NCI-H187 treated with DMSO at 0.1 percent for 48 hours (cell line): ENCODE results near the gene NHLRC4.

ENCODE experiments used
- DNase-seq: peaks from one replicate; lab custom pipeline; 2025; lab: John Stamatoyannopoulos, UW

Gene NHLRC4

DNA sequence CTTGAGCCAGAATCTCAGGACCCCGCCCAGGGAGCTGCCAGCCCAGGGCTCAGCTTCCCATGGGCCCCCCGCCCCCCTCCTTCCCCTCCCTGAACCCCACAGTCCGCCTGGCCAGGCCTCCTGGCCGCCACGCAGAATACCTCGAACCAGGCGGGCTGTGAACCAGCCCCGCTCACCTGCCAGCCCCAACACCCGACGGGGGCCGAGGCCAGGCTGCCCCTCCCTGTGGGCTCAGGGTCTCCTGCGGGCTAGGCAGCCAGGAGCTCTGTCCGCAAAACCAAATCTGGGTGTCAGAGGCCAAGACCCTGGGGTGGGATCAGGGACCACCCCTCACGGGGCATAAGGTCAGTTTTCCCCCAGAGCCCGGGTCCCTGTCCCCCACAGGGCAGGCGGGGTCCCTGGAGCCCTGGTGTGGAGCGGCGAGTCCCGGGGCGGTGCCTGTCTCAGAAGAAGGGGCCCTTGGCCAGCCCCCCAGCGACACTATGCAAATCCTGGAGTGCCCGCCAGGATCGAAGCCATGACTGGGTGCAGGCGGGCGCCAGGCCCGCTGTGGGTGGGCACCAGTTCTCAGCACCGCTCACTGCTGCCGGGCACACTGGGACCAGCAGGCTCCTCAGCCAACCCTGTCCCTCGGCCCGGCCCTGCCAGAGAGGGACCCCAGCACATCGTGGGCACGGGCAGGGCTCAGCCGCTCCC, 13.1 kb upstream of the NHLRC4 start:
- no peak for DNase-seq

DNA sequence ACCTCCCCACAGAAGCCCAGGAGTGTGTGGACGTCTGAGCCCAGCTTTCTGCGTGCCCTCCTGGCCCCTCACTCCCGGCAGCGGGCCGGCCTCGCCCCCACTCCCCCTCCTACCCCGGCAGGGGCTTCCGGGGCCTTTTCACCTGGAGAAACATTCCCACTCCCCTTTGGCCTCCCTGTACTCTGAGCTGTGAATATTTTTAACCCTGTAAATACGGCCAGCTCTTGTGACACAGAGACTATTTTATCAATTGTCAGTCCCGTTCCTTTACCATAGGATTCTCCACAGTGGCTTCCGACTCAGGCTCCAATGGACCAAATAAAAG, 12.5 kb upstream of the NHLRC4 start:
- DNase-seq, result no peak

DNA sequence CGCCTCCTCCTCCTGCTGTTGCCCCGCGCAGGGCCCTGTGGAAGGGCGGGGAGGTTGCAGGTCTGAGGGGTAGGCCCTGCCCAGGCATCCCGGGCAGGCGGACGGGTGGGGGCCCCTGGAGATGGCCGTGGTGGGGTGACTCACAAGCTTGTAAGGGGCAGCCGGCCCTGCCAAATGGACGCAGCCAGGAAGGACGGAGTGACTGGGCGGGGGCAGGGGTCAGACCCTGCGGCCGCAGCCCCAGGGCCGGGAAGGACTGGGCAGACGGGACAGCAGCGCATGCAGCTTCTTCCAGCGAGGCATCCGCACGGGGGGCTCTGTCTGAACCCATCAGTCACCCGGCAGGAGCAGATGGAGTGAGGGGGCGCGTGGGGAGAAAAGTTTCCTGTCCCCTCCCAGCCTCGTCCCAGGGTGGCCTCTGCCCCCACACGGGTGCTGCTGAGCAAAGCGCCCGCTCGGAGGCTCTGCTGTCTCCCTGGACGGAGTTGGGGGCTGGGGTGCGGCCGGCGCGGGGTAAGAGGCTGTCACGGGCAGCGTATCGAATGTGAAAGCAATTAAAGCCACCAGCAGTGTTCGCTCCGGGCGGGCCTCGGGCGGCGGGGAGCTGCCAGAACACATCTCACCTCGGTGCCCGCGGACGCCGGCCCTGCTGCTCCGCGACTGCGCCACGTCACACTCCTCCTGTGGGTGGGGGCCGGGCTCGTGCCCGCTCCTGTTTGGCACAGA, 12.0 kb upstream of the NHLRC4 start:
- DNase-seq, result no peak

DNA sequence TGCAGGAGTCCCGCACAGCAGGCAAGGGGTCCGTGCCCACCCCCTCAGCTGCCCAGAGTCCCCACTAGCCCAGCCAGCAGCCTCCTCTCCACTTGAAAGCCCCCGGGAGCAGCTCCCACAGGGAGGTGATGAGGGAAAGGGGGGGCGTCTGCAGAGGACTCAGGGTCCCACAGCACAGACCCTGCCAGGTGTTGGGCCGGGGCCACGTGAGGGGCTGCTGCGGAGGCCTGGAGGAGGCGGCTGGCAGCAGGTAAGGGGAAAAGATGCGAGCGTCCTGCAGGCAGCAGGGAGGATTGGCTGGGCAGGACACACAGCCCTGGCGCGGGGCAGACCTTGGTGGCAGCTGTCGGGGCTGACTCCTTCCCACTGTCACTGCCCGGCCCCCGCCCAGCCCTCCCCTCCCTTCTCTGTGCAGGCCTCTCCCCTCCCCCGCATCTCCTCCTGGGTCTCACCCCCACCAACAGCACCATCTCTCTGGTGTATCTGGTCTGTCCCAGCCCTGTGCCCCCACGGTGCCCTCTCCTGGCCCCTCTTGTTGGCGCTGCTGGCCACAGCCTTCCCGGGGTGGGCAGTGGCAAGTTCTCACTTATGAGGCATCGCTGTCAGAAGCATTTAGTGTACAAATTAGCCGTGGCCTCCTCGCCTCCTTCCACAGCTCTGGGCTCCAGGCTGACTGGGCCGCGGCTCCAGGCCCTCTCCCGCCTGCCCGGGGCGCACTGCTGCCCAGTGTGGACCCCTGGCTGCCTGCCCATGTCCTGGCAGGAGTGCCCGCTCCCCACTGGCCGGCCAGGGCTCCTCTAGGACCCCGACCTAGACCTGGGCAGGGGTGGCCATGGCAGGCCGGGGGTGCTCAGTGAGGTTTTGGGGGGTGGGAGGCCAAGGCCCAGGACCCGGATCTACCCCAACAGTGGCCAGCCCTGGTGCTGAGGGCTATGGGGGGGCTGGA, 11.0 kb upstream of the NHLRC4 start:
- no peak for DNase-seq

DNA sequence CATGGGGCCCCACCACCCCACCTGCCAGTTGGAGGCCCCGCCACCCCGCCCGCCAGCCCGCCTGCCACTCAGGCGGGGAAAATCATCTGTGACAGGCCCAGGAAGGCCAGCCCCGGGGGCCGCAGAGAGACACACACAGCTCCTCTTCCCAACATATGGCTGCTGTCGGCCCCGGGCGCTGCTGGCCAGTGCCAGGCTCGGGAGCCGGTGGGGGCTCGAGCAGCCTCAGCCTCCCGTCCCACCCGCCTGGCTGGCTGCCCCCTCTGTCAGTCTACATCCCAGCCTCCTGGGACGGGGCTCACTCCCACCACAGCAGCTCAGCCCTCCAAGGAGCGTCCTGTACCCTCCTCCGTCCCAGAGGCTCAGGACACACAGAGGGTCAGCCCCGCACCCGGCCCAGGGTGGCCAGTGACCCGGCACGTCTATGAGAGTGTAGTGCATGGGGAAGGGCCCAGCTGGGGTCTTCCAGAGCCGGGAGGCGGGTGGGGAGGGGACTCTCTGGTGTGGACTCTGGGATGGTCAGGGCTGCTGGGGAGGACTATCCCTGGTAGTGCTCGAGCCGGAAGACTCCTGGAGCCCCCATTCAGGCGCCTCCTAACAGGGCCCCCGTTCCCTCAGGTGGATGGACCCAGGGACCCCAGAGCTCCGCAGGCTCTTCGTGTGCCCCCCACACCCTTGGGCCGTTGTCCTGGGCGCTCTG, 10.2 kb upstream of the NHLRC4 start:
- DNase-seq, result no peak

DNA sequence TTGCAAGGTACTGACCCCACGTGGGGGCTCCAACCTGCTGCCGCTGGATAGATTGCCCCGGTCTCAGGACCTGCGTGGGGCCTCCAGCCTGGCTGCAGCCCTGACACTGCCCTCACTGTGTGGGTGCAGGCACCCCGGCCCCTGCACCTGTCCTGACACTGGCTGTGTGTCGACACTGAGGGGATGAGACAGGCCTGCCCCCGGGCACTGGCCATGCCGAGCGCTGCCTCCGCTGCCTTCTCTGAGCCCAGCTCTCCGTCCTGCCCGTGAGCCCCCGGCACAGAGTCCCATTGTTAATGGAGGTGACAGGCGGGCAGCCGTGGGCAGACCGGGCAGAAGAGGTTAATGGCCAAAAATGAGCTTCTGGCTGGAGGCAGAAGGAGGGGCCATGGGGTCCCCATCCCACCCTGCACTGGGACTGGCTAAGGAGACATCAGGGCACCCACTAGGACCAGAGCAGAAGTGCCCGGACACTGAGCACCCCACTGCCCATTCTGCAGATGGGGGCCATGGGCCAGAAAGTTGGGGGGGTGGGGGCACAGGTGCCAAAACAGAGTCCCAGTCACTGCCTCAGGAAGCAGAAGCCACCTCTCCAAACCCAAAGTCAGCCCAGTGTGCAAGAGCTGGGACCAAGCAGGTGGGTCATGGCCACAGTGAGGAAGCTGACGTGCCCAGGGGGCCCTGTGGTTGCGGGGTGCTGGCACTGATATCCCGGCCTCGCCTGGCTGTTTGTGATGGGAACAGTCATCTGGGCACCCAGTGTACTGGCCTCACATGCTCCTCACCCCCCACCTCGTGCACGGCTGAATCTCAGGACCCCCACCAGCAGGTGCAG, 9.1 kb upstream of the NHLRC4 start:
- no peak for DNase-seq

DNA sequence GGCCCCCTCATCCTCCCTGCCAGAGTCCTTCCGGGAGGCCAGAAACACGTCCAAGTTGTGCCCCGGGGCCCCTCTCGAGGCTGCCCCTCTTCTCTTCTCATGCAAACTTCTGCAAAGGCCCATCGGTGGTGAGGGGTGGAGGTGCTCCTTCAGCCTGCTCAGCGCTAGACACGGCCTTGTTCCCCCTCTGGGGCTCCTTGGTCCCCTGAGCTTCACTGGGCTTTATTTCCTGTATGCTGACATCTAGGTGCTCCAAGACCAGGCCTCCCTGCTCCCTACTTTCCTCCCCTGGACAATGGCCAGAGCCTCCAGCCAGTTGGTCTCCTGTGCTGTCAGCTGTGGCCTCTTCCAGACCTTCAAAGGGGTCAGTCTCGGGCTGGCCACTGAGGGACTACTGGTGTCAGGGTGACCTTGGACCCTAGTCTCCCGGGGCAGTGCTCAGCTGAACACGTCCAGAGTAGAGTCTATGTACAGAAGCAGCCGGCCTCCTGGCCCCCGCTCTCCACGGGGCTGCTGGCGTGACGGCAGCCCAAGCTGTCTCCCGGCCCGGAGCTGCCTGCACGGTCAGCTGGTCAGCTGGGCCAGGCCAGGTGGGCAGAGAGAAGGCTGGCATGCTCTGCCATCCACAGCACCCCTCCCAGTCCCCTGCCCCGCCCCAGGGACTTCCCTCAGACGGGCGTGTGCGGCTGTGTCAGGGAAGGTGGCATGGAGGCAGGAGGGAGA, 8.3 kb upstream of the NHLRC4 start:
- DNase-seq, result no peak

DNA sequence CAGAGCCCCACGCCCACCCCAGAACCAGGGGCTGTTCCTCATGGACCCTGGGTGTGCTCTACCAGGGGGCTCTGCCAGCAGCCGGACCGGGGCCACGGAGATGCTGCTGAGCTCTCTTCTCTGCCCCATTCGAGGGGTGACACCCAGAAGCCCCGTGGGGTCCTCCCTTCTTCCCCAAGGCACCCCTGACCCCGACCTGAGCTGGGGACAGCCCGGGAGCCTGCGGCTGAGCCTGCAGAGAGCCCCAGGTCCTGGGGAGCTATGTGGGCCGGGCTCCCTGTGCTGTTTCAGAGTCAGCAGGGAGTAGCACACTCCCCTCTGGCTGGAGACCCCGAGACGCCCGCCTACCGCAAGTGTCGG, 7.8 kb upstream of the NHLRC4 start:
- no peak for DNase-seq

DNA sequence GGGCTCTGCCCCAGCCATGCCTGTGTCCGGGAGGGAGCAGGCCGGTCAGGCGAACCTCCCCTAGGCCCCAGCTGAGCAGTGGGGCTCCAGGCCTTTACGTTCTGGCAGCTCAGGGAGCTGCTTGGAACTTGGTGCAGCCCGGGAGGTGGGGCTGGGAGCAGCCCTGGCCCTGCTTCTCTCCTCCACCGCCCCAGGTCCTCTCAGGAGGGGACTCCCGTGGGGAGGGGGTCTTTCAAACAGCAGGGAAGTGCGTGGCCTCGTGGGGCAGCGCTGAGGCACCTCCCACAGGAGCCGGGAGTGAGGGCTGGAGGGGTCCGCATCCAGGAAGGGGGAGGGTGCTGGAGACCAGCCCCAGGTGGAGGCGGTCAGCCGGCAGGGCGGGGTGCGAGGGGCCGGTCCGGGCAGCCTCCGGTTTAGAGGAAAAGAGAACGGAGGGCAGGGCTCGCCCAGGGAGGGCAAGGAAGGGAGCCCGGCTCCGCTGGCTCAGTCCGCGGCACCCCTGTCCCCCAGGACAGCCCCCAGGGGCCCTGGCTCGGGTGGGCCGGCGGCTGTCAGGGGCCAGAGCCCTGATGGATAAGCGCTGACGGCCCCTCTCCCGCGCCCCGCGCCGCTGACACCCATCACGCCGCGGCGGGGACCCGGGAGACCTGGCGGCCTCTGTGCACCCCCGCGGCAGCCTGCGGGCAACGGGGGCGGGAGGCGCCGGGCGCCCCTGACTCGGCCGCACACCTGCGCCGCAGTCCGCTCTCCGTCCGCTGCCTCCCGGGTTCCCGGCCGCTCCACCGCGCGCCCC, 7.2 kb upstream of the NHLRC4 start:
- no peak for DNase-seq

DNA sequence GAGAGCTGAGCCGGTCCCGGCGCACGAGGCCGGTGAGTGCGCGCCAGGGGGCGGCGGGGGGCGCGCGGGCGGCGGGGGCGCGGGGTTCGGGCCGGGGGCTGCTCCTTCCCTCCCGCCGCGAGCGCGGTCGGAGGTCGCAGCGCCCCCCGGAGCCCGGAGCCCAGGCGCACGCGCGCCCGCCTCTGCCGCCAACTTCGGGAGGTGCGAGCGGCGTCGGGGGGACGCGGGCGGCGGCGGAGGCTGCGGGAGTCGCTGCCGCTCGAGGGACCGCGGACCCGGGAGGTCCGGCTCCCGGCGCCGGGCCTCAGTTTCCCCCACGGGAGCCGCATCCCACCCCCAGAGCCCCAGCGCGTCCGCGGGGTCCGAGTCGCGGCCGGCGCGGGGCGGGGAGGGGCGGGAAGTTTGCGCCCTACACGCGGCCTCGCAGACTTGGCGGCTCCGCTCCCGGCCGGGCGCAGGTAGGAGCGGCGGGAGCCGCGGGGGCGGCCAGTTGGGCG, 6.6 kb upstream of the NHLRC4 start, which contains the start of gene PRR35:
TSS of gene PRR35 (plus strand) at position 191 of the 497 bp plus-strand sequence. CDS start 2,901 bp downstream, outside the sequence.
- no peak for DNase-seq

DNA sequence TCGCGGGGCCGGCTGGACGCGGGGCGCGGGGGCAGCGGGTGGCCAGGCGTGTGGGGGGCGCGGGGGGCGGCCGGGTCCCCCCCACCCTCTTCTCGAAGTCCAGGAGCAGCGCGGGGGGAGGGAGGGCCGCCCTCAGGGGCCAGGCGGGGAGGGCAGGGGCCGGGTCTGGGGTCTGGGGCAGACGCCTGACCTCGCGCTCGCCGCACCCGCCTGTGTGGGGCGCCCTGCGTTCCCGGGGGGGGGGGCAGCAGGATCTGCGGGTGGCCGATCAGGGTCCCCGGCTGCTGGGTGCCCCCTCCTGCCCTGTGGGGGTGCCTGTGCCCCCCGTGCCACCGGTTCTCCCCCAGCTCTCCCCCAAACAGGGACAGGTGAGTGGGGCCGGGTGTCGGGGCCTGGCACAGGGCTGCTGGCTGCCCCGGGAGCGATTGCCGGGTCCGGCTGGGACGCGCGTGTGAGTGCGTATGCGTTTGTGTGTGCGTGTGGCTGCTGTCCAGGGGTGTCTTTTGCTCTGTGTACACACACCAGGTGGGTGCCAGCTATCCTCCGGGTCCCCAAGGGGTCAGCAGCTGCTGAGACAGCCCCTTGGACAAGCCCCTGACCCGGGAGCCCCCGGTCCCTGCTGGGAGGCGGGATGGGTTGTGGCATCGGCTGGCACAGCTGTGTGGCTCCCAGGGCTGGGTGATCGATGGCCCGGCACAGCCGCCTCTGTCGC, 5.9 kb upstream of the NHLRC4 start:
- no peak for DNase-seq

DNA sequence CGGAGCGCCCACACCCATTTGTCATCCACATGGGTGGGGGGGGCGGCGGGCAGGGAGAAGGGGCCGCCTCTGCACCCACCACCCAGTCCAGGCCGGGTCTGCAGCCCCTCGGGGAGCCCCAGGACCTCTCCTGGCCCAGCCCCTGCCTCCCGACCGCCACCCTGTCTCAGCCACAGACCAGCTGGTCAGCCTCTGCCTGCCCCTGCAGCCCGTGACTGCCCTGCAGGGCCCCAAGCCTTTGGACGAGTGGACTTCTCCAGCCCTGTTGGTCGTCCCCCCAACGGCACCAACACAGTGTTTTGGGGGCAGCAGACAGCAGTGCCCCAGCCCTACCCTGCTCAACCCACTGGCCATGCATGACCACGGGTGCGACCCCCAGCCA, 5.4 kb upstream of the NHLRC4 start:
- DNase-seq, result no peak

DNA sequence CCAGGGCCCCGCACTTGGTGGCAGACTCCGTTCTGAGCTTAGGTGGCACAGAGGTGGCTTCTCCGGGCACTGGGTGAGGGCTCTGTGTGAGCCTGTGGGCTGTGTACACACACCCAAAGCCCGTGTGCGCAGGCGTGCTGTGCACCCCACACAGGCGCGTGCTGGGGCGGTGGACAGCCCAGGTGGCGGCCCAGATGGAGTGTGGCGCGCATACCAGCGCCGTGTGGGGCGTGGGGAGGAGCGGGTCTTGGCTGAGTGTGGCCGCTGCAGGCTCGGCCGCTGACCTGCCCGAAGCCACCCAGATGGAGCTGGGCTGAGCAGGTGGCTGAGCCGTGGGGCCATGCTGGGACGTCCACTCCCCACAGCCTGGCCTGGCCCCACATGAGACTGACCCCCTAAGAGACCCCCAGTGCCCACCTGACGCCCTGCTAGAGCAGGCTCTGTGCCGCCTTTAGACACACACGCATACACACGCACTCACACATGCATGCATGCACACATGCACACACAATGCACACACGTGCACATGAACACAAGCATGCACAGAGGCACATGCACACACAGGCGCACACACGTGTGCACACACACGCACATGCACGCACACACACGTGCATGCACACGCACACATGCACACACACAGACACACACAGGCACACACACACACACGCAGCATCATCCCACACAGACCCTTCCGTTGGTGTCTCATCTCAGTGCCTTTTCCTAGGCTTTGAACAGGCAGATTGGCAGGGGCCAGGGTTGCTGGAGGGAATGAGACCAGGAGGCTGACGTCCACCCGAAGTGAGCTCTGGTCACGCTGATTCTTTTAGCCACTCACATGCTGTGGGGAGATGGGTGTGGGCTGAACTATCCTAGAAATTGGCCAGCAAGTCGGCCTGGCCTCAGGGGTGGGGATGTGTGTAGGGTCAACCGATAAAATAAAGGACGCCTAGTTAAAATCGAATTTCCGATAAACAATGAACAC, 4.6 kb upstream of the NHLRC4 start:
- no peak for DNase-seq

DNA sequence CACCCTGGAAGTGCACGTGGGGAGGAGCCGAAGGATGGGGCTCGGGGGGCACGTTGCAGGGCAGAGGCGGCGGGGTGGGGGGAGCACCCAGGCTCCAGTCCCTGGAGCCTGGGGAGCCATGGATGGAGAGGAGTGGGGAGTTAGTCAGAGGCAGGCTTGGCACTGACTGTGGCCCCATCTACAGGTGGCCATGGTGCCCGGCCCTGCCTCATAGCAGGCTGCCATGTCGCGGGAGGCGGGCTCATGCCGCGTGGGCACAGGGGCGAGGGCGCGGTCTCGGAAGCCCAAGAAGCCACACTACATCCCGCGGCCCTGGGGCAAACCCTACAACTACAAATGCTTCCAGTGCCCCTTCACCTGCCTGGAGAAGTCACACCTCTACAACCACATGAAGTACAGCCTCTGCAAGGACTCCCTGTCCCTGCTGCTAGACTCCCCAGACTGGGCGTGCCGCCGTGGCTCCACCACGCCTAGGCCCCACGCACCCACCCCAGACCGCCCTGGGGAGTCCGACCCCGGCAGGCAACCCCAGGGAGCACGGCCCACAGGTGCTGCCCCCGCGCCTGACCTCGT, 3.6 kb upstream of the NHLRC4 start:
- no peak for DNase-seq

DNA sequence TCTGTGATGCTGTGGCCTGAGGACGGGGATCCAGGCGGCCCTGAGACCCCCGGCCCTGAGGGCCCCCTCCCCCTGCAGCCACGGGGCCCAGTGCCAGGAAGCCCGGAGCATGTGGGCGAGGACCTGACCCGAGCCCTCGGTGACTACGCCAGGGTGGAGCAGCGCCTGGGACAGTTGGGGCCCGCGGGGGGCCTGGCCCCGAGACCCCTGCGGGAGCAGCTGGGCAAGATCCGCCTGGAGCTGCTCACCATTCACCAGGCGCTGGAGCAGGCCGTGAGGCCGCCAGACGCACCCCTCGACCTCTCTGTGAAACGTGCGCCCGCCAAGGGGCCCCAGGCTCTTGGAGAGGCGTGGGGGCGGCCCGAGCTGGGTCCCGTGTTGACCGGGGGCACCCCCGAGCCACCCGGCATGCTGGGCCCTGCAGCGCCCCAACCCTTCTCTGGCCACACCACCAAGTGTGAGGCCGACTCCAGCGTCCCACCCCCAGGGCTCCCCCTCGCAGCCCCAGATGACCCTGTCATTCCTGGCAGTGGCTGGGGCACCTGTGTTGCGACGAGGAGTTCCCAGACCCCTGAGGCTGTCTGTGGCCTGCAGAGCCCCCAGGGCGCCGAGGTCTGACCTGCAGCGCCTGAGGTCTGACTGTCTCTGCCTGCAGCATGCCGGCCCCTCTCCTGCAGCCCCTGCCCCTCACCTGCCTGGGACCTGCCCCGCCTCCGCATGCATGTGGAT, 2.0 kb upstream of the NHLRC4 start:
- DNase-seq, result no peak

DNA sequence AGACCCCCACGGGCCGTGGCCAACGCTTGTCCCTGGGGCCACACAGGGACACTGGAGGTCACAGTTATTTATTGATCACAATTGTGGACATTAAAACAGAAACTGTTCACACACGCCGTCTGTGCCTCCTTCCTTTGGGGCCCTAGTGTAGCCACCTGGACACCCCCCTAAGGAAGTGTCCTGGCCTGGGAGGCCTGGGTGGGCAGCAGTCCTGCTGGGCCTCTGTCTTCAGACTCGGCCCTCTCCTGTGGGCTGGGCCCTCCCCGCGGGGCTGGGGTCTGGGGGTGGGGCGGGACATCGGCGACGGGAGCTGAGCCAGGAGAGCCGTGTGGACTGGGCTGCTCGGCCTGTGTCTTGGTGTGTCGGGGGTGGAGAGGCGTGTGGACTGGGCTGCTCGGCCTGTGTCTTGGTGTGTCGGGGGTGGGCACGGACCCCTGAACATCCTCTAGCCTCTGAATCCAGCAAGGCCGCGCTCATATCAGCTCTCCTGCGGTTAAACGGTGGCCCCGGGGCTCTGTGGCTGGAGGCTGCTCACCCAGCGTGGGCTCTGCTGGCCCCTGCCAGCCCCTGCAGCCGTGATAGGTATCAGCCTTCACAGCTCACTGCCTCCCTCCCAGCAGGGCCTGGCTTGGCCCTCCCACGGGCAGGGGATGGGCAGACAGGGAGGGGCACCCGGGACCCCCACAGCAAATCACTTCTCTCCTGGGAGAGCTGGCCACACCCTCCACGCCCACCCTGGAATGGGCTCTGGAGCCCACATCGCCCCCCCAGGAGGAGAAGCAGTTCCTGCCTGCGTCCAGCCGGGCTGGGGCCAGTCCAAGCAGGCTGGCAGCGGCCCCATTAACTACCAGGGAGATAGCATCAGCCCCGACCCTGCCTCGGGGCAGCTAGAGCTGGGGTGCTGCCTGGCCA, 1.1 kb upstream of the NHLRC4 start:
- DNase-seq, result no peak
